Right lobe of liver (tissue), 4 donors: Measurements from ENCODE around the gene PACRG.

Experiments used
- CTCF ChIP-seq, 4 donors: fragments of 200-600 bp in 3 of 4; fragments of 450-650 bp in 1 of 4; IDR thresholded peaks; one replicate each; pipeline versions ENCODE4 v1.5.1 to v1.8.0; 2016 to 2022; ENCODE audit warnings: antibody characterized with exemption in 4 of 4, mild to moderate bottlenecking in 2 of 4
- POLR2A ChIP-seq: fragments of 450-650 bp; IDR thresholded peaks from one replicate; pipeline ENCODE4 v1.6.1; 2017; ENCODE audit warnings: antibody characterized with exemption, mild to moderate bottlenecking
- donor health status: DM: no; HTN: no; CAD: no.
- donor health status: DM: no; HTN: no; CAD: no.
- donor health status: DM: no; HTN: yes; CAD: no.

- TF ChIP-seq CTCF (IDR thresholded peaks at IDR 0.05) (no peak), POLR2A (no peak)
These were observed 451.9 kb downstream of the PACRG start for GRCh38 chr6:163179721-163180120.
